Measurements from ENCODE around the gene SLC35F3.
"Not testable (repeated sequence)": the region's sequence is repeated elsewhere in the genome, so short reads cannot be mapped to it uniquely, and the experiment has no call there.

Gene SLC35F3

DNA sequence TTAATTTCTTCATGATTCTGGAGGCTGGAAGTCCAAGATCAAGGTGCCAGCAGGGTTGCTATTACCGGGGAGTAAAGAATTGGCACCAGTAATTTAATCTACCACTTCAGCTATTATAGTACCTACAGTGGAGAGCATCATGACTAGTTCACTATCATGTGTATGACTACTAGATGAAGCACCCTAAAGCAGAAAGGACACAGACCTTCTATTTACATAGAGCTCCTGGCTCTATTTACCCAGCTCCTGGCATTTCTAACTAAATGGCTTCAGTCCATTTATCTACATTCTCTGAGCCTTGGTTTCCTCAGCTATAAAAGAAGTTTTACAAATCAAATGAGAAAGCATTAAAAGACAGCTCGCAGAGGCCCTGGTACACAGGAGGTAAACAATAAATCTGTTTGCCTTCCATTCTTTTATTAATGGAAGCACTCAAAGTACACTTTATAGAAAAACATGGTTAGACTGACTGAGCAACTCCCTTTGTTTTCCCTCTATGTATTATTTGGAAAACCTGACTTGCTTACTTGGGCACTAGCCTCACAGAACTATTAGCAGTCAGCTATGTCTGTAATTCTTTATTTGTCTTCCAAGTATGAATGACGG lies 203.0 kb downstream of the SLC35F3 start:
- Histone ChIP-seq H3K27ac (ENCODE audit: low read length) (no peak overlapping the region), H3K27me3 (ENCODE audit: low read depth, low read length) (no peaks in the 10 kb centered on the region)

GRCh38 chr1:234108921-234109320 lies 204.4 kb downstream of the SLC35F3 start:
- Histone ChIP-seq H3K36me3 (ENCODE audit: control insufficient read depth in 1 of 2, insufficient read depth in 2 of 2, low read length in 2 of 2) (no peaks in the 10 kb centered on the region), H3K4me1 (ENCODE audit: control insufficient read depth in 1 of 2, insufficient read depth in 2 of 2, low read length in 2 of 2) (no peaks in the 10 kb centered on the region), H3K4me3 (ENCODE audit: low read depth in 1 of 2, low read length in 2 of 2) (no peak overlapping the region), H3K9me3 (ENCODE audit: control insufficient read depth in 1 of 2, low read length in 2 of 2) (no peaks in the 10 kb centered on the region), H3K27me3 (ENCODE audit: low read depth, low read length) (peaks cover 2% of the 10 kb centered on the region), H3K27ac (ENCODE audit: low read length) (no peak overlapping the region)

More for the DNA sequence above, 203.0 kb downstream of the SLC35F3 start:
- Histone ChIP-seq H3K4me3 (ENCODE audit: low read depth in 1 of 2, low read length in 2 of 2) (no peak overlapping the region), H3K4me1 (ENCODE audit: control insufficient read depth in 1 of 2, insufficient read depth in 2 of 2, low read length in 2 of 2) (no peaks in the 10 kb centered on the region), H3K9me3 (ENCODE audit: control insufficient read depth in 1 of 2, low read length in 2 of 2) (no peaks in the 10 kb centered on the region), H3K36me3 (ENCODE audit: control insufficient read depth in 1 of 2, insufficient read depth in 2 of 2, low read length in 2 of 2) (no peaks in the 10 kb centered on the region)

DNA sequence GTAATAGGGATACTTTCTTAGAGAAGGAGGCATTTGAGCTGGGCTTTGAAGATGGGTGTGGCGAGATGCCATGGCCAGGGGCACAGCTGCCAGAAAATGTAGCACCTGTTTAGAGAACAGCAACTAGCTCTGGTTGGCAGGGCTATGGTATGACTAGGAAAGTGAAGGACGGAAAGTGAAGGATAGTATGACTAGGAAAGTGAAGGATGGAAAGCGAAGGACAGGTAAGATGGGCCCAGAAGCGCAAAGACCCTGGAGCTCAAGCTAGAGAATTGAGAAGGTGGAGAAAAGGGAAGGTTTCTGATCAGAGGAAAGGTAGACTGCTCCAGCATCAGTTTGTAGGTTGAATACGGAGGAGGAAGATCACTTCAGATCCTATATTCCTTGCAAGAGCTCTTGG lies 205.4 kb downstream of the SLC35F3 start:
- Histone ChIP-seq H3K4me1 (ENCODE audit: control insufficient read depth in 1 of 2, insufficient read depth in 2 of 2, low read length in 2 of 2) (no peaks in the 10 kb centered on the region), H3K36me3 (ENCODE audit: control insufficient read depth in 1 of 2, insufficient read depth in 2 of 2, low read length in 2 of 2) (no peaks in the 10 kb centered on the region), H3K27ac (ENCODE audit: low read length) (no peak overlapping the region), H3K4me3 (ENCODE audit: low read depth in 1 of 2, low read length in 2 of 2) (no peak overlapping the region), H3K9me3 (ENCODE audit: control insufficient read depth in 1 of 2, low read length in 2 of 2) (no peaks in the 10 kb centered on the region), H3K27me3 (ENCODE audit: low read depth, low read length) (peaks cover 4% of the 10 kb centered on the region)

GRCh38 chr1:234111458-234112142 lies 207.1 kb downstream of the SLC35F3 start:
- Histone ChIP-seq H3K4me3 (ENCODE audit: low read depth in 1 of 2, low read length in 2 of 2) (no peak overlapping the region), H3K9me3 (ENCODE audit: control insufficient read depth in 1 of 2, low read length in 2 of 2) (no peaks in the 10 kb centered on the region), H3K27me3 (ENCODE audit: low read depth, low read length) (peaks cover 4% of the 10 kb centered on the region), H3K36me3 (ENCODE audit: control insufficient read depth in 1 of 2, insufficient read depth in 2 of 2, low read length in 2 of 2) (no peaks in the 10 kb centered on the region), H3K27ac (ENCODE audit: low read length) (no peak overlapping the region), H3K4me1 (ENCODE audit: control insufficient read depth in 1 of 2, insufficient read depth in 2 of 2, low read length in 2 of 2) (no peaks in the 10 kb centered on the region)

DNA sequence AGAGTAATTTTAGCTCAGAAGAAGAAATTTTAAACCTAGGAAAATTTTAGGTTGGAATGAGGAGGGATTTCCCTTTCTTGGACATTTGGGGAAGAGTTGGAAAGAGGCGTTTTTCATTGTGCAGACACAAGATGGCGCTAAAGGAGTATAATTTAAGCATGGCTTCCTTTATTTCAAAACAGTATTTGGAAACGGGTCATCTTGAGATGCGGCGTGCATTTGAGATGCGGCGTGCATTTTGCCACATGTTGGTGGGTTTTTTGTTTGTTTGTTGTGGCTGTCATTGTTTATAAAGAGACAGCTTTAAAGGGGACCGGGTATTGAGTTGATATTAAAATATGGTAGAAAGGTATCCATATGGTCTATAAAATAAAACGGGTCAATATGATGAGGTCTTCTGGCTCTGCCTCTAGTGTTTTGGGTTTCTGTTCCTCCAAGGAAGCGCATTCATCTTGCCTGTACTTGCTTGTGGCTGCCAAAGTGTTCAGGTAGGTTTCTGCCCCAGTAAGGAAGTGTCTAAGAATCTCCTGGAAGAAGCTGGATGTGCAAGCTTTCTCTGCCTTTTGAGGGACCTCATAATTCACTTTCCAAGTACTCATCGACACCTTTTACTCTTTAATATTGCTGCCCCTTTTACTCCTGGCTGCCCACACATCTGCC lies 210.3 kb downstream of the SLC35F3 start:
- peak overlapping the region in 1 of 2 donors; percentile 12 for H3K4me3 ChIP-seq (ENCODE audit: low read depth in 1 of 2, low read length in 2 of 2)
- H3K4me1 ChIP-seq (ENCODE audit: control insufficient read depth in 1 of 2, insufficient read depth in 2 of 2, low read length in 2 of 2) = no peaks in the 10 kb centered on the region
- H3K9me3 ChIP-seq (ENCODE audit: control insufficient read depth in 1 of 2, low read length in 2 of 2) = no peaks in the 10 kb centered on the region

GRCh38 chr1:234118911-234119310 lies 214.4 kb downstream of the SLC35F3 start:
- peaks cover 3% of the 10 kb centered on the region for H3K27me3 ChIP-seq (ENCODE audit: low read depth, low read length)
- H3K4me3 ChIP-seq (ENCODE audit: low read depth in 1 of 2, low read length in 2 of 2) = no peak overlapping the region
- no peaks in the 10 kb centered on the region for H3K4me1 ChIP-seq (ENCODE audit: control insufficient read depth in 1 of 2, insufficient read depth in 2 of 2, low read length in 2 of 2)
- H3K36me3 ChIP-seq (ENCODE audit: control insufficient read depth in 1 of 2, insufficient read depth in 2 of 2, low read length in 2 of 2) = no peaks in the 10 kb centered on the region
- H3K27ac ChIP-seq (ENCODE audit: low read length) = no peak overlapping the region
- no peaks in the 10 kb centered on the region for H3K9me3 ChIP-seq (ENCODE audit: control insufficient read depth in 1 of 2, low read length in 2 of 2)

More for the DNA sequence above, 210.3 kb downstream of the SLC35F3 start:
- Histone ChIP-seq H3K27ac (ENCODE audit: low read length) (no peak overlapping the region), H3K36me3 (ENCODE audit: control insufficient read depth in 1 of 2, insufficient read depth in 2 of 2, low read length in 2 of 2) (no peaks in the 10 kb centered on the region), H3K27me3 (ENCODE audit: low read depth, low read length) (peaks cover 4% of the 10 kb centered on the region)

DNA sequence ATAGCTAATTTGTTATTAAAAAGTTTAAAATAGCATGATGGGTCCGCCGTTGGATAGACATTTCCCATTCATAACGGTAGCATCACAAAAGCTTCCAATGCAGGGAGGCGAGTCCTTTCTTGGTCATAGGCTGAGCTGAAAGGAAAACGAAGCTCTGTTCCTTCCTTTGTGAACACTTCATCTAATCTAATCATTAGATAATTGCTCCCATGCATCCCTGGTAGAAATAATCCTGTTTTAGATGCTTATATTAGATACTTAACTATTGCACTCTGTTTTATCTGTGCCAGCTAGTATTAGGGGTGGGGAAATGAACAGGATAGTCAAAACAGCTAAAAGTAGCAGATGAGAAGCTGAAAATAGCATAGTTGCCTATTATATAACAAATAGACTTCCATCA lies 215.0 kb downstream of the SLC35F3 start:
- no peaks in the 10 kb centered on the region for H3K27me3 ChIP-seq (ENCODE audit: low read depth, low read length)
- no peak overlapping the region for H3K27ac ChIP-seq (ENCODE audit: low read length)

DNA sequence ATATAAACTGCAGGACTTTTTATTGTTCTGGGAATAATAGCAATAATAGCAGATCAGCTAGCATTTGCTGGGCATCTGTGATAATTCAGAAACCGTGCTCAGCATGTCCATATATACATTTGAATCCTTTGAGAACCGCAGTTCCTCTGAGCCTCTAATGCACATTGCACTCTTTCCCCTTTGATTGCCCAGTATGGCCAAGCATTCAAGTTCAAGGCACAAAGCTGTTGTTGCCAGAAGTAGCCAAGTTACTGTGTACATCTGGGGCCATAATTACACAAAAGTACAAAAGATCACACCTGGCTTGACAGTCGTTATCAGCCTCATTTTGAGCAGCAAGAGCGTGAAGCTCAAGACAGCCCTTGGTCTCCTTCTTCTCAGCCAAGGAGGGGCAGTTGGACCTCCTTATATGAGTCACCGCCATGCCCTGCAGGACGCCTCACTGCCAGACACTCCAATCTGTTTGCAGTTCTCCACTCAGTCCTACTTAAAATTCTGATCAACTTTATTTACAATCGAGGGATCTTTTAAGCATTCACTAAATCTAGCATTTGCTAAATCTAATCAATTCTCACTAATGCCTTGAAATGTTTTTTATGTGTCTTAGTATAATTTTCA lies 216.0 kb downstream of the SLC35F3 start:
- H3K9me3 ChIP-seq (ENCODE audit: control insufficient read depth in 1 of 2, low read length in 2 of 2) = no peaks in the 10 kb centered on the region
- no peak overlapping the region for H3K27ac ChIP-seq (ENCODE audit: low read length)
- H3K36me3 ChIP-seq (ENCODE audit: control insufficient read depth in 1 of 2, insufficient read depth in 2 of 2, low read length in 2 of 2) = no peaks in the 10 kb centered on the region
- no peaks in the 10 kb centered on the region for H3K27me3 ChIP-seq (ENCODE audit: low read depth, low read length)
- no peak overlapping the region for H3K4me3 ChIP-seq (ENCODE audit: low read depth in 1 of 2, low read length in 2 of 2)
- H3K4me1 ChIP-seq (ENCODE audit: control insufficient read depth in 1 of 2, insufficient read depth in 2 of 2, low read length in 2 of 2) = no peaks in the 10 kb centered on the region

More for the DNA sequence above, 215.0 kb downstream of the SLC35F3 start:
- Histone ChIP-seq H3K4me1 (ENCODE audit: control insufficient read depth in 1 of 2, insufficient read depth in 2 of 2, low read length in 2 of 2) (no peaks in the 10 kb centered on the region), H3K9me3 (ENCODE audit: control insufficient read depth in 1 of 2, low read length in 2 of 2) (no peaks in the 10 kb centered on the region), H3K36me3 (ENCODE audit: control insufficient read depth in 1 of 2, insufficient read depth in 2 of 2, low read length in 2 of 2) (no peaks in the 10 kb centered on the region), H3K4me3 (ENCODE audit: low read depth in 1 of 2, low read length in 2 of 2) (no peak overlapping the region)

DNA sequence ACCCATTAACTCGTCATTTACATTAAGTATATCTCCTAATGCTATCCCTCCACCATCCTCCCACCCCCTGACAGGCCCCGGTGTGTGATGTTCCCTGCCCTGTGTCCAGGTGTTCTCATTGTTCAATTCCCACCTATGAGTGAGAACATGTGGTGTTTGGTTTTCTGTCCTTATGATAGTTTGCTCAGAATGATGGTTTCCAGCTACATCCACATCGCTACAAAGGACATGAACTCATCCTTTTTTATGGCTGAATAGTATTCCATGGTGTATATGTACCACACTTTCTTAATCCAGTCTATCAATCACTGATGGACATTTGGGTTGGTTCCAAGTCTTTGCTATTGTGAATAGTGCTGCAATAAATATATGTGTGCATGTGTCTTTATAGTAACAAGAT lies 217.2 kb downstream of the SLC35F3 start:
- not testable (repeated sequence) for H3K36me3 ChIP-seq (ENCODE audit: control insufficient read depth in 1 of 2, insufficient read depth in 2 of 2, low read length in 2 of 2); H3K27me3 ChIP-seq (ENCODE audit: low read depth, low read length); H3K4me3 ChIP-seq (ENCODE audit: low read depth in 1 of 2, low read length in 2 of 2); H3K9me3 ChIP-seq (ENCODE audit: control insufficient read depth in 1 of 2, low read length in 2 of 2); H3K27ac ChIP-seq (ENCODE audit: low read length); H3K4me1 ChIP-seq (ENCODE audit: control insufficient read depth in 1 of 2, insufficient read depth in 2 of 2, low read length in 2 of 2)

DNA sequence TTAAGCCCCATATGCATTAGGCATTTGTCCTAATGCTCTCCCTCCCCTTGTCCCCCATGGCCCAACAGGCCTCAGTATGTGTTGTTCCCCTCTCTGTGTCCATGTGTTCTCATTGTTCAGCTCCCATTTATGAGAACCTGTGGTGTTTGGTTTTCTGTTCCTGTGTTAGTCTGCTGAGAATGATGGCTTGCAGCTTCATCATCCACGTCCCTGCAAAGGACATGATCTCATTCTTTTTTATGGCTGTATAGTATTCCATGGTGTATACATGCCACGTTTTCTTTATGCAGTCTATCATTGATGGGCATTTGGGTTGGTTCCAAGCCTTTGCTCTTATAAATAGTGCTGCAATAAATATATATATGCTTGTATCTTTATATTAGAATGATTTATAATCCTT lies 218.1 kb downstream of the SLC35F3 start:
- H3K36me3 ChIP-seq (ENCODE audit: control insufficient read depth in 1 of 2, insufficient read depth in 2 of 2, low read length in 2 of 2); H3K27ac ChIP-seq (ENCODE audit: low read length); H3K9me3 ChIP-seq (ENCODE audit: control insufficient read depth in 1 of 2, low read length in 2 of 2); H3K4me3 ChIP-seq (ENCODE audit: low read depth in 1 of 2, low read length in 2 of 2); H3K4me1 ChIP-seq (ENCODE audit: control insufficient read depth in 1 of 2, insufficient read depth in 2 of 2, low read length in 2 of 2); H3K27me3 ChIP-seq (ENCODE audit: low read depth, low read length): not testable (repeated sequence)

DNA sequence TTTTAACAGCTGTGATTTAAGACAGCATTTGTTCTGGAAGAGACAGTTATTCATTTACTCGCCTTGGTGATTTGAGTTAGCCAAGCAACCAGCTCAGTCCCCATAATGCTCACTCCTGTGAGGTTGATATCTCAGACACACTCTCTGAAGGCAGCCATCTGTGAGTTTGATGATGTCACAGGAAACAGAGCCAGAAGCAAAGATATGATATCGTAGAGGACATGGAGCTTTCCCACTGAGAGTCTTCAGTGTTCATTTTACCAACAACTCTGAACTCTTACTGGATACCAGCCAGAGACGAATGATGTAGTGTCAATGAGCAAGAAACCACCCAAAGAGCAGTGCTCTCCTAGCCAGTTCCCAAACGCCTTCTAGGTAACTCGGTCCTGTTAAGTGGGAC lies 219.4 kb downstream of the SLC35F3 start:
- H3K9me3 ChIP-seq (ENCODE audit: control insufficient read depth in 1 of 2, low read length in 2 of 2) = no peaks in the 10 kb centered on the region
- no peaks in the 10 kb centered on the region for H3K27me3 ChIP-seq (ENCODE audit: low read depth, low read length)
- no peak overlapping the region for H3K4me3 ChIP-seq (ENCODE audit: low read depth in 1 of 2, low read length in 2 of 2)
- H3K27ac ChIP-seq (ENCODE audit: low read length) = no peak overlapping the region
- H3K4me1 ChIP-seq (ENCODE audit: control insufficient read depth in 1 of 2, insufficient read depth in 2 of 2, low read length in 2 of 2) = no peaks in the 10 kb centered on the region
- H3K36me3 ChIP-seq (ENCODE audit: control insufficient read depth in 1 of 2, insufficient read depth in 2 of 2, low read length in 2 of 2) = no peaks in the 10 kb centered on the region
